ENCODE measurements around the gene FA2H.
"Not testable (repeated sequence)": the region's sequence is repeated elsewhere in the genome, so short reads cannot be mapped to it uniquely, and the experiment has no call there.

DNA sequence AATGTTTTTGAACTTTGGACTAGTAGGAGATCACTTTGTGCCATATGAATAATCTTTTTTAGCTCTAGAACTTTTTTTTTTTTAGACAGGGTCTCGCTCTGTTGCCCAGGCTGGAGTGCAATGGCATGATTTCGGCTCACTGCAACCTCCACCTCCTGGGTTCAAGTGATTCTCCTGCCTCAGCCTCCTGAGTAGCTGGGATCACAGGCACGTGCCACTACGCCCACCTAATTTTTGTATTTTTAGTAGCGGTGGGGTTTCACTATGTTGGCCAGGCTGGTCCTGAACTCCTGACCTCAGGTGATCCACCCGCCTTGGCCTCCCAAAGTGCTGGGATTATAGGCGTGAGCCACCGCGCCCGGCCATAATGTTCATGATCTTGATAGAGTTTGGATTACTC lies 105.7 kb downstream of the FA2H start:
- TF ChIP-seq POLR2A (IDR thresholded peaks at IDR 0.05): not testable (repeated sequence)
- TF ChIP-seq, protein P1, sequence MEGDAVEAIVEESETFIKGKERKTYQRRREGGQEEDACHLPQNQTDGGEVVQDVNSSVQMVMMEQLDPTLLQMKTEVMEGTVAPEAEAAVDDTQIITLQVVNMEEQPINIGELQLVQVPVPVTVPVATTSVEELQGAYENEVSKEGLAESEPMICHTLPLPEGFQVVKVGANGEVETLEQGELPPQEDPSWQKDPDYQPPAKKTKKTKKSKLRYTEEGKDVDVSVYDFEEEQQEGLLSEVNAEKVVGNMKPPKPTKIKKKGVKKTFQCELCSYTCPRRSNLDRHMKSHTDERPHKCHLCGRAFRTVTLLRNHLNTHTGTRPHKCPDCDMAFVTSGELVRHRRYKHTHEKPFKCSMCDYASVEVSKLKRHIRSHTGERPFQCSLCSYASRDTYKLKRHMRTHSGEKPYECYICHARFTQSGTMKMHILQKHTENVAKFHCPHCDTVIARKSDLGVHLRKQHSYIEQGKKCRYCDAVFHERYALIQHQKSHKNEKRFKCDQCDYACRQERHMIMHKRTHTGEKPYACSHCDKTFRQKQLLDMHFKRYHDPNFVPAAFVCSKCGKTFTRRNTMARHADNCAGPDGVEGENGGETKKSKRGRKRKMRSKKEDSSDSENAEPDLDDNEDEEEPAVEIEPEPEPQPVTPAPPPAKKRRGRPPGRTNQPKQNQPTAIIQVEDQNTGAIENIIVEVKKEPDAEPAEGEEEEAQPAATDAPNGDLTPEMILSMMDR (IDR thresholded peaks at IDR 0.05 in 4 of 5, conservative IDR thresholded peaks at IDR 0.05 in 1 of 5): not testable (repeated sequence)

Measured in gastrocnemius medialis (tissue), 4 donors.